IMR-90 (cell line): Measurements from ENCODE around the gene PRODH2. TPM values are rescaled to one million over a fixed set of nuclear protein-coding genes. Genes with fewer than 3 reads are reported as not detected.

Source experiments
- ATAC-seq: fragments of 200-7000 bp; cut with Tn5 transposase; 2 replicates; pipeline ENCODE4 v1.9.1; 2020; ENCODE audit warnings: low read depth, mild to moderate bottlenecking, moderate library complexity
- BruUV-seq: library from RNA; stranded (reverse); fragments of 400-500 nt; replicated peaks from 2 replicates; lab custom pipeline; 2021; lab: Mats Ljungman, UMichigan
- CTCF ChIA-PET: fragments of 300-600 bp; formaldehyde crosslinking; extraction: SDS; loops from one replicate; lab custom pipeline; 2021; ENCODE audit warnings: antibody characterized with exemption; lab: Yijun Ruan, JAX
- POLR2A ChIA-PET: fragments of 300-600 bp; sonication (Branson Sonifier 250); formaldehyde crosslinking; loops from one replicate; lab custom pipeline; 2022; ENCODE audit warnings: antibody characterized with exemption; ENCODE audit not compliant: unreplicated experiment; lab: Charles Lee
- DNase-seq: peaks from one replicate; pipeline ENCODE4 v3.0.0; 2013
- H2AFZ ChIP-seq: replicated peaks from 2 replicates; pipeline ENCODE3; 2013; ENCODE audit warnings: low read length, mild to moderate bottlenecking; ENCODE audit not compliant: poor library complexity
- H2AK5ac ChIP-seq: 2 replicates; pipeline ENCODE4 v1.6.1; 2013; ENCODE audit warnings: low read depth, low read length, inconsistent platforms
- H2AK9ac ChIP-seq: replicated peaks from 2 replicates; pipeline ENCODE3; 2013; ENCODE audit warnings: mild to moderate bottlenecking, low read depth, low read length, moderate library complexity; ENCODE audit not compliant: poor library complexity
- H2BK120ac ChIP-seq: 2 replicates; pipeline ENCODE4 v1.6.1; 2013; ENCODE audit warnings: low read depth, low read length, inconsistent platforms
- H2BK15ac ChIP-seq: 3 replicates; pipeline ENCODE4 v1.6.1; 2013; ENCODE audit warnings: low read depth, low read length, inconsistent platforms
- H2BK20ac ChIP-seq: 2 replicates; pipeline ENCODE4 v1.6.1; 2013; ENCODE audit warnings: low read depth, mild to moderate bottlenecking, inconsistent platforms, low read length, moderate library complexity
- H2BK5ac ChIP-seq: 2 replicates; pipeline ENCODE4 v1.6.1; 2013; ENCODE audit warnings: mild to moderate bottlenecking, low read depth, low read length, inconsistent platforms; ENCODE audit not compliant: poor library complexity, severe bottlenecking
- H3K14ac ChIP-seq: replicated peaks from 2 replicates; pipeline ENCODE4 v1.6.1; 2013; ENCODE audit warnings: low read depth, low read length, inconsistent platforms
- H3K18ac ChIP-seq: 2 replicates; pipeline ENCODE4 v1.6.1; 2013; ENCODE audit warnings: low read depth, low read length, control low read depth
- H3K23ac ChIP-seq: 2 replicates; pipeline ENCODE4 v1.6.1; 2013; ENCODE audit warnings: low read depth, low read length, inconsistent platforms
- H3K27ac ChIP-seq: 2 replicates; pipeline ENCODE4 v1.5.1; 2013; ENCODE audit warnings: mild to moderate bottlenecking, control low read depth, low read length; ENCODE audit not compliant: insufficient read depth
- H3K27me3 ChIP-seq: 2 replicates; pipeline ENCODE4 v1.6.1; 2013; ENCODE audit warnings: low read length; ENCODE audit not compliant: control insufficient read depth, insufficient read depth
- H3K36me3 ChIP-seq: 2 replicates; pipeline ENCODE4 v1.6.1; 2013; ENCODE audit warnings: low read length, mixed read lengths; ENCODE audit not compliant: control insufficient read depth, insufficient read depth
- H3K4ac ChIP-seq: 2 replicates; pipeline ENCODE4 v1.6.1; 2013; ENCODE audit warnings: low read depth, low read length, inconsistent platforms
- H3K4me1 ChIP-seq: 2 replicates; pipeline ENCODE4 v1.6.1; 2013; ENCODE audit warnings: low read length, mixed read lengths; ENCODE audit not compliant: control insufficient read depth, insufficient read depth
- H3K4me2 ChIP-seq: 2 replicates; pipeline ENCODE4 v1.6.1; 2013; ENCODE audit warnings: low read depth, mild to moderate bottlenecking, control low read depth, low read length, moderate library complexity
- H3K4me3 ChIP-seq: 2 replicates; pipeline ENCODE4 v1.5.1; 2013; ENCODE audit warnings: low read depth, mild to moderate bottlenecking, control low read depth, low read length, moderate library complexity; ENCODE audit not compliant: insufficient read depth
- H3K56ac ChIP-seq: 2 replicates; pipeline ENCODE4 v1.6.1; 2013; ENCODE audit warnings: low read length, inconsistent platforms; ENCODE audit not compliant: insufficient read depth; ENCODE audit errors: extremely low read depth
- H3K79me1 ChIP-seq, 2 experiments: 2 replicates each; pipeline ENCODE4 v1.6.1; 2013; ENCODE audit warnings: low read length in 2 of 2, inconsistent platforms in 1 of 2, low read depth in 1 of 2
- H3K9ac ChIP-seq: 2 replicates; pipeline ENCODE4 v1.6.1; 2013; ENCODE audit warnings: low read depth, low read length, control low read depth
- H3K9me1 ChIP-seq: 2 replicates; pipeline ENCODE4 v1.6.1; 2013; ENCODE audit warnings: low read length, inconsistent platforms; ENCODE audit not compliant: insufficient read depth
- H3K9me3 ChIP-seq: 2 replicates; pipeline ENCODE4 v1.6.1; 2013; ENCODE audit warnings: low read length; ENCODE audit not compliant: control insufficient read depth, insufficient read depth
- H4K20me1 ChIP-seq: 2 replicates; pipeline ENCODE4 v1.6.1; 2013; ENCODE audit warnings: low read length, inconsistent platforms; ENCODE audit not compliant: insufficient read depth
- H4K5ac ChIP-seq: 2 replicates; pipeline ENCODE4 v1.6.1; 2013; ENCODE audit warnings: mild to moderate bottlenecking, low read depth, low read length, control low read depth
- H4K8ac ChIP-seq, 2 experiments: 2 replicates each; pipeline ENCODE4 v1.6.1; 2013; ENCODE audit warnings: low read depth in 2 of 2, low read length in 2 of 2, control low read depth in 1 of 2, inconsistent platforms in 1 of 2
- H4K91ac ChIP-seq: 2 replicates; pipeline ENCODE4 v1.6.1; 2013; ENCODE audit warnings: low read depth, low read length, inconsistent platforms; ENCODE audit not compliant: insufficient read depth
- CEBPB ChIP-seq: IDR thresholded peaks from 2 replicates; pipeline ENCODE4 v1.6.1; 2012; ENCODE audit warnings: low read depth, low read length, improper control_type of control experiment
- MAFK ChIP-seq: IDR thresholded peaks from 2 replicates; pipeline ENCODE4 v1.6.1; 2012; ENCODE audit warnings: low read depth, low read length, improper control_type of control experiment
- WGBS, 2 experiments: methylation state at CpG; one replicate each; pipeline versions ENCODE4 v1.1.5 to v1.1.7; 2013; ENCODE audit warnings: missing lambda C conversion rate in 2 of 2; ENCODE audit not compliant: insufficient read length in 1 of 2; ENCODE audit errors: extremely low coverage in 2 of 2; 5-methylcytosine and 5-hydroxymethylcytosine counted together
- dilution Hi-C: fragments of 300-500 bp; cut with HindIII; formaldehyde crosslinking; loops from one replicate; pipeline ENCODE4 v1.14.3; 2018; ENCODE audit warnings: low sequenced_read_pairs; ENCODE audit not compliant: unreplicated experiment
- in situ Hi-C: fragments of 300-500 bp; cut with MboI; formaldehyde crosslinking; loops from 3 replicates; pipeline ENCODE4 v1.14.3; 2019; ENCODE audit warnings: low sequenced_read_pairs, inconsistent platforms, mixed read lengths
- intact Hi-C: fragments of 100-400 bp; cut with micrococcal nuclease; formaldehyde crosslinking; loops from 2 replicates; pipeline ENCODE4 v1.10.0; 2022
- polyA plus RNA-seq, 3 experiments: library from polyadenylated mRNA; depleted of rRNA; stranded (reverse); fragments of >200 nt; gene quantifications; 2 replicates each; pipeline ENCODE4 v1.2.3, GENCODE V29; 2012; ENCODE audit warnings: low replicate concordance in 1 of 3
- total RNA-seq: library from RNA; depleted of rRNA; stranded (reverse); fragments of >200 nt; gene quantifications from 2 replicates; pipeline ENCODE4 v1.2.3, GENCODE V29; 2012

Gene PRODH2
- total and polyA plus RNA-seq, 2 of the 4 experiments (the other 2 are of a cell fraction) = not detected

GRCh38 chr19:35816846-35817245 is 4.2 kb upstream of the PRODH2 start:
- POLR2A ChIA-PET = no interaction called here

More at GRCh38 chr19:35816846-35817245, 4.2 kb upstream of the PRODH2 start:
- Histone ChIP-seq H3K4me1 (no peaks in the 10 kb centered on the region), H3K9ac (no peak overlapping the region), H3K18ac (no peak overlapping the region), H4K91ac (no peak overlapping the region), H3K79me1 (no peaks in the 10 kb centered on the region), H3K27ac (no peak overlapping the region), H4K8ac (no peak overlapping the region), H4K5ac (no peak overlapping the region), H2BK20ac (no peak overlapping the region), H2BK120ac (no peak overlapping the region), H3K4me3 (no peak overlapping the region), H2AFZ (no peak overlapping the region), H2AK9ac (no peak overlapping the region), H2AK5ac (no peak overlapping the region), H2BK5ac (no peak overlapping the region), H4K20me1 (no peaks in the 10 kb centered on the region), H2BK15ac (no peak overlapping the region), H3K56ac (no peak overlapping the region), H3K36me3 (no peaks in the 10 kb centered on the region), H3K14ac (no peak overlapping the region), H3K4ac (no peak overlapping the region), H3K9me3 (no peaks in the 10 kb centered on the region), H3K23ac (no peak overlapping the region), H3K4me2 (no peak overlapping the region), H3K9me1 (no peaks in the 10 kb centered on the region), H3K27me3 (peaks cover 16% of the 10 kb centered on the region; the same call in 1 of the 2 replicates)
- TF ChIP-seq MAFK (no peak), CEBPB (0 out of 2 replicates have a peak, but pooled peaks have one; percentile 3)
- dilution Hi-C loops (no loop called here), intact Hi-C loops (no loop called here), in situ Hi-C loops (no loop called here)
- DNase-seq (no peak), ATAC-seq (no peak)
- CTCF ChIA-PET = no interaction called here
- no CpG with 5 or more reads among the region's 9 CpGs for WGBS, 2 experiments
- no TSS peak for BruUV-seq
